ENCODE data around the gene ITGBL1.
"Not testable (repeated sequence)": the region's sequence is repeated elsewhere in the genome, so short reads cannot be mapped to it uniquely, and the experiment has no call there.

ITGBL1 gene

DNA sequence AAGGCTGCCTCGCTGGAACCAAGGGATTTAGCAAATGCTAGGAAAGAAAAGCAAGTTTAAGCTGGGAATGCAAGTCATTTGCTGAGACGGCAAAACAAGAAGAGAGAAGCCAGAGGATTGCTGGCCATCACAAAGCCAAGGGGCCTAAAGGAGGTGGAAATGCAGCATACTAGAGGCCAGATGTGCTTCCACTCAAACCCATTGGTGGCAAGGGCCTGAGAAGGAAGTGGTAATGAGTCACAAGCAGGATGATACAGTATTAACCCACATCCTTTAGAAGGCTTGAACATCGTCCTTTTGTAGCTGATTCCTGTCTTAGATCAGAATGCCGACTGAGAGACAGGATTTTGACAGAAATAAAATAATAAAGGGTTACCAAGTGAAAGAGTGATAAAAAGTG lies 68.2 kb downstream of the ITGBL1 start:
- H3K9me3 ChIP-seq (ENCODE audit: control insufficient read depth, low read length), result no peaks in the 10 kb centered on the region
- H3K27me3 ChIP-seq (ENCODE audit: control insufficient read depth, insufficient read depth, low read length), result no peaks in the 10 kb centered on the region
- no peak overlapping the region for H3K9ac ChIP-seq (ENCODE audit: low read length)
- no peaks in the 10 kb centered on the region for H3K36me3 ChIP-seq (ENCODE audit: control insufficient read depth, insufficient read depth, low read length)
- H3K4me1 ChIP-seq (ENCODE audit: control insufficient read depth, insufficient read depth, low read length), result no peaks in the 10 kb centered on the region
- H3K4me3 ChIP-seq (ENCODE audit: low read length), result no peak overlapping the region

DNA sequence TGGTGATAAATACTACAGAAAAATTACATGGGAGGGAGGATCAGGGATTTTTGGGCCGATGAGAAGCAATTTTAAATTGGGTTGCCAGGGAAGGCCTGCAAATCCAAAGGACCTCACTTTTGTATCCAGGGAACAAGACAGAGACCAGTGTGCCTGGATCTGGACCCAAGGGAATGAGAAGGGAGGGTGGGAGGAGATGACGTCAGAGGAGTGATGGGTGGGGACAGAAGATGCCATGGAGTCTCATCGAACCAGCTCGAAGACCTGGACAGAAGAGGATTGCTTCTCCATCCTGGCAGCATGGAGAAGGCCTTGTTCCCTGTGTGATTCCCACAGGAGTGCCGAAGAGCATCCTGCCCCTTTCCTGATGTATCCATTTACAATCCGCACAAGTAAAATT lies 68.9 kb downstream of the ITGBL1 start:
- Histone ChIP-seq H3K27me3 (ENCODE audit: control insufficient read depth, insufficient read depth, low read length) (no peaks in the 10 kb centered on the region), H3K9ac (ENCODE audit: low read length) (no peak overlapping the region), H3K4me3 (ENCODE audit: low read length) (no peak overlapping the region), H3K4me1 (ENCODE audit: control insufficient read depth, insufficient read depth, low read length) (no peaks in the 10 kb centered on the region), H3K36me3 (ENCODE audit: control insufficient read depth, insufficient read depth, low read length) (no peaks in the 10 kb centered on the region), H3K9me3 (ENCODE audit: control insufficient read depth, low read length) (no peaks in the 10 kb centered on the region)

DNA sequence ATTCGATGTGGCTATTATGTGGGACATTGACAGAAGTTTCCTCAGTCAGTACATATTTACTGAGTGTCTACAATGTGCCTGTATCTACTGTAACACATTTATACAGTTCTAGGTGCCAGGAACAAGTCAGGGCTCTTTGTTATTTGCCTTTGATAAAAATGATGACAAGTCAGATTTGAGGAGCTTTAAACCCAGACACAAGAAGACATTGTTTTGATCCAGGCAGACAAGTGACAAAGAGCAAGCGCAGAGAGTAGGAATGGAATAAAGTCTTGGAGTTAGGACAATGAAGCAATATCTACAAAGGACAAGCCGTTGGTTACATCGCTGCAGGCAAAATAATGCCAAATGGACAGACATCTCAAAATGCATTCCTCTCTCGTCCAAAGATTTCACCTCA lies 70.1 kb downstream of the ITGBL1 start:
- Histone ChIP-seq H3K27me3 (ENCODE audit: control insufficient read depth, insufficient read depth, low read length) (no peaks in the 10 kb centered on the region), H3K4me3 (ENCODE audit: low read length) (no peak overlapping the region), H3K9ac (ENCODE audit: low read length) (no peak overlapping the region), H3K36me3 (ENCODE audit: control insufficient read depth, insufficient read depth, low read length) (no peaks in the 10 kb centered on the region), H3K9me3 (ENCODE audit: control insufficient read depth, low read length) (no peaks in the 10 kb centered on the region), H3K4me1 (ENCODE audit: control insufficient read depth, insufficient read depth, low read length) (no peaks in the 10 kb centered on the region)

DNA sequence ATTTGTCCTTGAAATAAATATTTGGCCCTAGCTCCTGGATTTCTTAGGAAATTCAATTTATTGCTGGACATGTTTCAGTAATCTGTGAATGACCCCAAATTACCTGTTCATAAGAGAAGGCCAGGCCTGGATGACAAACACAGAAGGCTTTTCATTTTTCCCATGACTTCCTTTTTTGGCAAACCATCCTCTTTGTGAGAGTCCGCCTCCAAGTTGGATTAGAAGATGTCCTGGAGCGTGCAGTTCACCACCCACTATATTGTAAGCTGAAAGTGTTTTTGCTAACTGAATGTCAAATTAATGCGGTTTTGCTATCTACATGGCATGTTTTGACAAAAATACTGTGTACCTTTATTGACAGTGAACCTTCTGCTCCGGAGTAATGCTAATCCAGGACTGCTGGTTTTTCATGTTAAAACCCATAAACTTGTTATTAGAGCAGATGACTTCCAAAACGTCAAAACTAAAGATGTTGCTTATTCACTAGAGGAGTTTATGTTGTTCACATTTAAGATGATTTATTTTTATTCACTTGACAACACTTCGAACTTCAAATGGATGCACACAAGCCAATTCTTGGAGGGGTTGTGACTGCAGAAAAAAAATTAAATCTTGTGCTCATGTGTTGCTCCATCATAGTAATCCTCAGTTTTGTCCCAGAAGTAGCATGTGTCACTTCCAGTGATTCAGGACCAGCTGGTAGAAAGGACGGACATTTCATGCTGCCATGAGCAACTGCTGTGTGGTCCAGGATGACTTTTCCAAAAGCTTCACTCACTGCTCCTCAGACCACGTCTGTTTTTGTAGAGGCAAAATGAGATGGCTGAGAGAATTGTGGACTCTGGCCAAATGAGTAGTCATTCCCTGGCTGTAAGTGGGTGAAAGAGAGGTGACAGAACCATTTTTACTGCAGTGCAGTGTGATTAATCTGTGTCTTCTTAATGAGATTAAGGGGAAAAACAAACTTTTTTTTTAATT lies 71.0 kb downstream of the ITGBL1 start:
- Histone ChIP-seq H3K27me3 (ENCODE audit: control insufficient read depth, insufficient read depth, low read length) (no peaks in the 10 kb centered on the region), H3K4me1 (ENCODE audit: control insufficient read depth, insufficient read depth, low read length) (no peaks in the 10 kb centered on the region), H3K36me3 (ENCODE audit: control insufficient read depth, insufficient read depth, low read length) (no peaks in the 10 kb centered on the region), H3K4me3 (ENCODE audit: low read length) (no peak overlapping the region), H3K9ac (ENCODE audit: low read length) (no peak overlapping the region), H3K9me3 (ENCODE audit: control insufficient read depth, low read length) (no peaks in the 10 kb centered on the region)

DNA sequence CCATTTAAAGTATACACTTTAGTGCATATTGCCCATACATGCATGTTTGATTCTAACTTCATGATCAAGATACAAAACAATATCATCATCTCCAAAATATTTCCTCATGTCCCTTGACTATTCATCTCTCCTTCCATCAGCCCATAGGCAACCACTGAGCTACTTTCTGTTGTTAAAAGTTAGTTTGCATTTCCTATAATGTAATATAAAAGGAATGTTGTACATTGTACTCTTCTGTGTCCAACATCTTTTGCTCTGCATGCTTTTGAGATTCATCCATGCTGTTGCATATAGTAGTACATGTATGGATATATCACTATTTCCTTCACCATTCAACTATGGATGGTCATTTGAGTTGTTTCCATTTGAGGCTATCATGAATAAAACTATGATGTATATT lies 74.7 kb downstream of the ITGBL1 start:
- no peaks in the 10 kb centered on the region for H3K36me3 ChIP-seq (ENCODE audit: control insufficient read depth, insufficient read depth, low read length)
- no peaks in the 10 kb centered on the region for H3K9me3 ChIP-seq (ENCODE audit: control insufficient read depth, low read length)
- H3K9ac ChIP-seq (ENCODE audit: low read length), result no peak overlapping the region
- H3K4me1 ChIP-seq (ENCODE audit: control insufficient read depth, insufficient read depth, low read length), result no peaks in the 10 kb centered on the region
- H3K4me3 ChIP-seq (ENCODE audit: low read length), result no peak overlapping the region
- no peaks in the 10 kb centered on the region for H3K27me3 ChIP-seq (ENCODE audit: control insufficient read depth, insufficient read depth, low read length)

DNA sequence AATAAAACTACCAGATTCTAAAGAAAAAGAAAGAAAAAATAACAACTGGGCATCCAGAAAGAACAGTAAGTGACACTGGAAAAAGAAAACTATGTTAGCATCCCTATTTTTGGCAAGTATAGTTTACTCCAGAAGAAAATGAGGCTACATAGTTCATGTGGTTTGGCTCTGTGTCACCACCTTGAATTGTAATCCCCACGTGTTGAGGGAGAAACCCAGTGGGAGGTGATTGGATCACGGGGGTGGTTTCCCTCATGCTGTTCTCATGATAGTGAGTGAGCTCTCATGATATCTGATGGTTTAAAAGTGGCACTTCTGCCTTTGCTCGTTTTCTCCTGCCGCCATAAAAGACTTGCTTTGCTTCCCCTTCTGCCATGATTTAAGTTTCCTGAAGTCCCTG lies 76.9 kb downstream of the ITGBL1 start:
- Histone ChIP-seq H3K27me3 (ENCODE audit: control insufficient read depth, insufficient read depth, low read length) (no peaks in the 10 kb centered on the region), H3K4me1 (ENCODE audit: control insufficient read depth, insufficient read depth, low read length) (no peaks in the 10 kb centered on the region), H3K9me3 (ENCODE audit: control insufficient read depth, low read length) (no peaks in the 10 kb centered on the region), H3K36me3 (ENCODE audit: control insufficient read depth, insufficient read depth, low read length) (no peaks in the 10 kb centered on the region), H3K4me3 (ENCODE audit: low read length) (no peak overlapping the region), H3K9ac (ENCODE audit: low read length) (no peak overlapping the region)

DNA sequence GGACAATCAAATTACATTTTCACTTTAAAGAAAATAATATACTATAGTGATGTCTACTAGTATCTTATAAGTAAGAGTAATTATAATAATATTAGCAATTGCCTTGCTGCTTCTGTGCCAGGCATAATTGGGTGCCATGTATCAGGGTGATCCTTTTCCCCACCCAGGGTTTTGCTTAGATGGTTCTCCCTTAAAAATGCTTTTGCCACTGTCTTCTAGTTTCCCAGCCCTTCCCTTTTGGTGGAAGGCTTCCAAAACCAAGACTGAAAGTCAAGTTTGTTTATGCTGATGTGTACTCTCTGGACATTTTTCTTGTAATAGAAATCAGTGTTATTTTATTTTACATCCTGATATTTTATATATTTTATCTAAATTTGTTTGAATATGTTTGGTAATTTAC lies 77.8 kb downstream of the ITGBL1 start:
- Histone ChIP-seq H3K9ac (ENCODE audit: low read length) (no peak overlapping the region), H3K4me3 (ENCODE audit: low read length) (no peak overlapping the region), H3K36me3 (ENCODE audit: control insufficient read depth, insufficient read depth, low read length) (no peaks in the 10 kb centered on the region), H3K27me3 (ENCODE audit: control insufficient read depth, insufficient read depth, low read length) (no peaks in the 10 kb centered on the region), H3K9me3 (ENCODE audit: control insufficient read depth, low read length) (no peaks in the 10 kb centered on the region), H3K4me1 (ENCODE audit: control insufficient read depth, insufficient read depth, low read length) (no peaks in the 10 kb centered on the region)

DNA sequence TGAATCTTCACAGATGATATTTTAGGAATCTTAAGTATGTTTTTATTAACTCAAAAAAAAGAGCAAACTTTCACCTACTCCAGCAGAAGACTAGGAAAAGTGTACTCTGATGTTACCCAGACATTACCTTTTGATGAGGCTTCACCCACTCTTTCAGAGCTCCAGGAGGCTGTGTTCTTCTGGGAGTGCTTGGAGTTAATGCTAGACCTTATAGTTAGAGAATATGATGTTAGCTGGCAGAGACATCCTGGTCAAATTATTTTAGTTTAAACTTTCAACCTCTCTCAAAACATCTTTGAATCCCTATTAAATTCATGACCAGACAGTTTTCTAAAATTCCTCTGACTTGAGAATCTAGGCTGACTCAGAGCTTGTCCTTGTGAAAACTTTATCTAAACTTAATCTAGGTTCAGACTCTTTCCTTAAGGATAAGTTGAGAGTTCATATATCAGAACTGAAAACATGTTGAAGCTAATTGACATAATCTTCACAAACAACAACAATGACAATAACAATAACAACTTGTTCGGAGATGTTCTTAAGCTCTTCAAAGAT lies 82.8 kb downstream of the ITGBL1 start:
- Histone ChIP-seq H3K27me3 (ENCODE audit: control insufficient read depth, insufficient read depth, low read length) (no peaks in the 10 kb centered on the region), H3K9me3 (ENCODE audit: control insufficient read depth, low read length) (no peaks in the 10 kb centered on the region), H3K36me3 (ENCODE audit: control insufficient read depth, insufficient read depth, low read length) (no peaks in the 10 kb centered on the region), H3K4me1 (ENCODE audit: control insufficient read depth, insufficient read depth, low read length) (no peaks in the 10 kb centered on the region), H3K9ac (ENCODE audit: low read length) (no peak overlapping the region), H3K4me3 (ENCODE audit: low read length) (no peak overlapping the region)

DNA sequence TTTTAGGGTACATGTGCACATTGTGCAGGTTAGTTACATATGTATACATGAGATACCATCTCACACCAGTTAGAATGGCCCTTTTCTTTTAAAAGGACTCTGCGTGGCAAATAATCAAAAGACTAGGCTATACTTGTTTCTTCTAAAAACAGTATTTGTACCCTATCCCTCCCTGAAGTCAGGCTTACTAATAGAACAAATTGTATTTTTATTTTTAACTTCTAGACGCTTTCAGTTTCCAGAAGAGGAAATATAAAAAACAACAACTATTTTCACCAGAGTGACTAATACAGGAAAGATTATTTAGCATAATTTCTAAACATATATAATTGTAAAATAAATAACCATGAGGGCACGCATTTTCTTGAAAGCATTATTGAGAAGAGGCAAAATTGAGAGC lies 83.6 kb downstream of the ITGBL1 start:
- Histone ChIP-seq H3K36me3 (ENCODE audit: control insufficient read depth, insufficient read depth, low read length) (no peaks in the 10 kb centered on the region), H3K4me1 (ENCODE audit: control insufficient read depth, insufficient read depth, low read length) (no peaks in the 10 kb centered on the region), H3K27me3 (ENCODE audit: control insufficient read depth, insufficient read depth, low read length) (no peaks in the 10 kb centered on the region), H3K9me3 (ENCODE audit: control insufficient read depth, low read length) (no peaks in the 10 kb centered on the region), H3K9ac (ENCODE audit: low read length) (no peak overlapping the region), H3K4me3 (ENCODE audit: low read length) (no peak overlapping the region)

DNA sequence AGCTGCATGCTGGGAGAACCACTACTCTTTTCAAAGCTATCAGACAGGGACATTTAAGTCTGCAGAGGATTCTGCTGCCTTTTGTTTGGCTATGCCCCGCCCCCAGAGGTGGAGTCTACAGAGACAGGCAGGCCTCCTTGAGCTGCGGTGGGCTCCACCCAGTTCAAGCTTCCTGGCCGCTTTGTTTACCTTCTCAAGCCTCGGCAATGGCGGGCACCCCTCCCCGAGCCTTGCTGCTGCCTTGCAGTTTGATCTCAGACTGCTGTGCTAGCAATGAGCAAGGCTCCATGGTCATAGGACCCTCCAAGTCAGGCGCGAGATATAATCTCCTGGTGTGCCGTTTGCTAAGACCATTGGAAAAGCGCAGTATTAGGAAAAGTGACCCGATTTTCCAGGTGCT lies 92.1 kb downstream of the ITGBL1 start:
- H3K4me3 ChIP-seq (ENCODE audit: low read length); H3K4me1 ChIP-seq (ENCODE audit: control insufficient read depth, insufficient read depth, low read length); H3K9me3 ChIP-seq (ENCODE audit: control insufficient read depth, low read length); H3K27me3 ChIP-seq (ENCODE audit: control insufficient read depth, insufficient read depth, low read length); H3K9ac ChIP-seq (ENCODE audit: low read length); H3K36me3 ChIP-seq (ENCODE audit: control insufficient read depth, insufficient read depth, low read length): not testable (repeated sequence)

DNA sequence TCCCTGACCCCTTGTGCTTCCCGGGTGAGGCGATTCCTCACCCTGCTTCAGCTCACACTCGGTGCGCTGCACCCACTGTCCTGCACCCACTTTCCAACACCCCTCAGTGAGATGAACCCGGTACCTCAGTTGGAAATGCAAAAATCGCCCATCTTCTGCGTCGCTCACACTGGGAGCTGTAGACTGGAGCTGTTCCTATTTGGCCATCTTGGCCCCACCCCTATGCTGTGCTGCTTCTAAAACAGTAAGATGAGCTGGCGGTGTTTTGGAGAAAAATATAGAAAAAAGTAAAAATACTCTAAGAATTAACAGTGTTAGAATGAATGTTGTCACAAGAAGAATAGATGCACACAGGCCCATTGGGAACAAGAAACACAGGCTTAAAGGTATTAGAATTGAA lies 92.5 kb downstream of the ITGBL1 start:
- H3K9me3 ChIP-seq (ENCODE audit: control insufficient read depth, low read length), result no peaks in the 10 kb centered on the region
- no peaks in the 10 kb centered on the region for H3K36me3 ChIP-seq (ENCODE audit: control insufficient read depth, insufficient read depth, low read length)
- H3K4me1 ChIP-seq (ENCODE audit: control insufficient read depth, insufficient read depth, low read length), result no peaks in the 10 kb centered on the region
- no peak overlapping the region for H3K4me3 ChIP-seq (ENCODE audit: low read length)
- no peaks in the 10 kb centered on the region for H3K27me3 ChIP-seq (ENCODE audit: control insufficient read depth, insufficient read depth, low read length)
- no peak overlapping the region for H3K9ac ChIP-seq (ENCODE audit: low read length)

DNA sequence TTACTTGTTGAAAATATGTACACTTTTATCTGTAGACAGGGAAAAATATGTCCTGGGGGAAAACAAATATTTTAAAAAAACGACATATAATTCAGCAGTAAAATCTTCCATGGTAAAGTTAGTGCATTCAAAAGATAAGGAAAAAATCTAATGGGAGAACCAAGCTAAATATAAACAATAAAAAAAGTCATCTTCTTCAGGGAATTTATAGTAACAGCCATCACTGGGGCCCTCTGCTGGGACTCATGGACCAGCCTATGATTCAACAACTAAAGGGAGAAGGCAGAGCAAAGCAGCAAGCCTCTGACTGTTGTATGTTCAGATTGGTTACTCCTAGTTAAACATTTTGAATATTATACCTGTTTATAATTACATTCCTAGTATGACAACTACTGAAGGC lies 93.0 kb downstream of the ITGBL1 start:
- Histone ChIP-seq H3K4me1 (ENCODE audit: control insufficient read depth, insufficient read depth, low read length) (no peaks in the 10 kb centered on the region), H3K27me3 (ENCODE audit: control insufficient read depth, insufficient read depth, low read length) (no peaks in the 10 kb centered on the region), H3K9ac (ENCODE audit: low read length) (no peak overlapping the region), H3K36me3 (ENCODE audit: control insufficient read depth, insufficient read depth, low read length) (no peaks in the 10 kb centered on the region), H3K4me3 (ENCODE audit: low read length) (no peak overlapping the region), H3K9me3 (ENCODE audit: control insufficient read depth, low read length) (no peaks in the 10 kb centered on the region)

All from mucosa of stomach (tissue), 1 donor.